CD14-positive monocyte (primary cell): ENCODE data around the gene AKIRIN1. TPM values are rescaled to one million over a fixed set of nuclear protein-coding genes. Genes with fewer than 3 reads are reported as not detected.
"Not testable (repeated sequence)": the region's sequence is repeated elsewhere in the genome, so short reads cannot be mapped to it uniquely, and the experiment has no call there.

Experiments used
- DNase-seq, 3 donors: peaks; one replicate each; pipeline ENCODE4 v3.0.0-alpha.2; 2011 to 2022
- H2AFZ ChIP-seq: 2 replicates; pipeline ENCODE4 v1.6.0; 2012; ENCODE audit warnings: mild to moderate bottlenecking, low read depth, low read length, inconsistent platforms; ENCODE audit not compliant: insufficient read depth, poor library complexity, severe bottlenecking
- H3K27ac ChIP-seq, 2 donors: 1 replicate in 1 of 2; 2 replicates in 1 of 2; pipeline ENCODE4 v1.5.1; 2012 to 2013; ENCODE audit warnings: low read length in 2 of 2, control low read depth in 1 of 2, inconsistent platforms in 1 of 2, low read depth in 1 of 2, mild to moderate bottlenecking in 1 of 2
- H3K27me3 ChIP-seq, 2 donors: one replicate each; pipeline versions ENCODE4 v1.6.0 to v1.6.1; 2011 to 2013; ENCODE audit warnings: low read length in 2 of 2; ENCODE audit not compliant: control insufficient read depth in 2 of 2, insufficient read depth in 2 of 2
- H3K36me3 ChIP-seq, 2 donors: replicated peaks in 1 of 2; 1 replicate in 1 of 2; 2 replicates in 1 of 2; pipeline versions ENCODE4 v1.5.1 to v1.6.1; 2012 to 2013; ENCODE audit warnings: low read length in 2 of 2, control low read depth in 1 of 2, inconsistent platforms in 1 of 2, mild to moderate bottlenecking in 1 of 2; ENCODE audit not compliant: insufficient read depth in 2 of 2, control insufficient read depth in 1 of 2
- H3K4me1 ChIP-seq, 2 donors: 1 replicate in 1 of 2; 2 replicates in 1 of 2; pipeline versions ENCODE4 v1.5.1 to v1.6.1; 2012 to 2013; ENCODE audit warnings: low read length in 2 of 2, control low read depth in 1 of 2, inconsistent platforms in 1 of 2, mild to moderate bottlenecking in 1 of 2, moderate library complexity in 1 of 2; ENCODE audit not compliant: insufficient read depth in 2 of 2, control insufficient read depth in 1 of 2
- H3K4me2 ChIP-seq: replicated peaks from 2 replicates; pipeline ENCODE3; 2012; ENCODE audit warnings: low read length, moderate library complexity, mild to moderate bottlenecking; ENCODE audit not compliant: poor library complexity, severe bottlenecking; ENCODE audit errors: extremely low read depth
- H3K4me3 ChIP-seq, 3 experiments: fragments of 200-600 bp in 1 of 3; sonication (generic) in 1 of 3; replicated peaks in 1 of 3; 1 replicate in 2 of 3; 2 replicates in 1 of 3; pipeline ENCODE4 v1.5.1; 2011 to 2013; ENCODE audit warnings: low read length in 3 of 3, mild to moderate bottlenecking in 3 of 3, control low read depth in 2 of 3, low read depth in 2 of 3, inconsistent platforms in 1 of 3, moderate library complexity in 1 of 3
- H3K79me2 ChIP-seq: 2 replicates; pipeline ENCODE4 v1.6.0; 2012; ENCODE audit warnings: mild to moderate bottlenecking, control low read depth, inconsistent platforms, low read length, moderate library complexity; ENCODE audit not compliant: insufficient read depth
- H3K9ac ChIP-seq: 2 replicates; pipeline ENCODE4 v1.6.0; 2017; ENCODE audit warnings: low read length, mild to moderate bottlenecking; ENCODE audit not compliant: insufficient read depth, poor library complexity, severe bottlenecking
- H3K9me3 ChIP-seq, 2 donors: replicated peaks in 1 of 2; 1 replicate in 1 of 2; 2 replicates in 1 of 2; pipeline versions ENCODE4 v1.5.1 to v1.6.1; 2012 to 2013; ENCODE audit warnings: low read length in 2 of 2, control low read depth in 1 of 2; ENCODE audit not compliant: control insufficient read depth in 1 of 2, insufficient read depth in 1 of 2
- H4K20me1 ChIP-seq: 2 replicates; pipeline ENCODE4 v1.6.0; 2012; ENCODE audit warnings: mild to moderate bottlenecking, low read length, control low read depth, moderate library complexity; ENCODE audit not compliant: insufficient read depth
- H3K27ac Mint-ChIP-seq, 7 donors: one replicate each; pipeline ENCODE4 v1.8.0; 2020; ENCODE audit warnings: mild to moderate bottlenecking in 7 of 7, mixed read lengths in 7 of 7, moderate library complexity in 6 of 7, inconsistent platforms in 2 of 7
- H3K27me3 Mint-ChIP-seq, 3 donors: one replicate each; pipeline ENCODE4 v1.8.0; 2021 to 2022; ENCODE audit warnings: low read depth in 3 of 3, mild to moderate bottlenecking in 3 of 3, mixed read lengths in 3 of 3, moderate library complexity in 3 of 3, inconsistent platforms in 1 of 3
- H3K36me3 Mint-ChIP-seq, 2 donors: one replicate each; pipeline ENCODE4 v1.8.0; 2020; ENCODE audit warnings: mixed read lengths in 2 of 2, inconsistent platforms in 1 of 2, mild to moderate bottlenecking in 1 of 2
- H3K4me1 Mint-ChIP-seq: one replicate; pipeline ENCODE4 v1.8.0; 2020; ENCODE audit warnings: mild to moderate bottlenecking, mixed read lengths
- H3K4me3 Mint-ChIP-seq, 2 donors: one replicate each; pipeline ENCODE4 v1.8.0; 2020; ENCODE audit warnings: mild to moderate bottlenecking in 2 of 2, mixed read lengths in 2 of 2, moderate library complexity in 1 of 2
- H3K9me3 Mint-ChIP-seq, 7 donors: one replicate each; pipeline ENCODE4 v1.8.0; 2020 to 2022; ENCODE audit warnings: mixed read lengths in 7 of 7, mild to moderate bottlenecking in 6 of 7, moderate library complexity in 6 of 7, inconsistent platforms in 2 of 7
- CTCF ChIP-seq: fragments of 200-600 bp; IDR thresholded peaks from one replicate; pipeline ENCODE4 v1.8.0; 2022; ENCODE audit warnings: antibody characterized with exemption, mild to moderate bottlenecking
- WGBS: methylation state at CpG from one replicate; pipeline ENCODE4 v1.1.5; 2013; ENCODE audit warnings: missing lambda C conversion rate; ENCODE audit not compliant: insufficient coverage; 5-methylcytosine and 5-hydroxymethylcytosine counted together
- intact Hi-C, 2 donors: fragments of 100-400 bp; cut with micrococcal nuclease; formaldehyde crosslinking; loops; one replicate each; pipeline versions ENCODE4 v1.15.0 to v1.15.1; 2023
- polyA plus RNA-seq, 3 donors: library from polyadenylated mRNA; depleted of rRNA in 1 of 3; unstranded in 2 of 3; stranded (reverse) in 1 of 3; fragments of 300-500 nt in 2 of 3; fragments of >200 nt in 1 of 3; fragmentation: Illumina TruSeq in 2 of 3; gene quantifications; 1 replicate in 2 of 3; 2 replicates in 1 of 3; pipeline ENCODE4 v1.2.3, GENCODE V29; 2012 to 2021

AKIRIN1 gene
- polyA plus RNA-seq, 3 donors = 41.8 to 61.0 (median 60.8) TPM

GRCh38 chr1:38979380-38979779 is 11.7 kb upstream of the AKIRIN1 start:
- H3K27me3 ChIP-seq, H3K27ac ChIP-seq, intact Hi-C loops, H3K36me3 Mint-ChIP-seq, H3K4me2 ChIP-seq, H2AFZ ChIP-seq, DNase-seq, H3K4me1 Mint-ChIP-seq, H3K27me3 Mint-ChIP-seq, H3K9ac ChIP-seq, H3K4me1 ChIP-seq, H3K79me2 ChIP-seq, H4K20me1 ChIP-seq, H3K4me3 ChIP-seq, H3K4me3 Mint-ChIP-seq, H3K36me3 ChIP-seq, H3K27ac Mint-ChIP-seq: not testable (repeated sequence)
- WGBS = no CpG with 5 or more reads among the region's 1 CpG
- H3K9me3 Mint-ChIP-seq = peaks cover 3 to 30% (median 23%) of the 10 kb centered on the region in 7 donors
- peaks cover 9 to 13% of the 10 kb centered on the region in 2 donors for H3K9me3 ChIP-seq

GRCh38 chr1:38989979-38990378 is 1.1 kb upstream of the AKIRIN1 start:
- peak overlapping the region in 1 of 2 donors; percentile 74 for H3K4me3 Mint-ChIP-seq
- Histone ChIP-seq H3K36me3 (peaks cover 0 to 2% of the 10 kb centered on the region in 2 donors), H3K9ac (no peak overlapping the region), H3K4me1 (peaks cover 17 to 22% of the 10 kb centered on the region in 2 donors), H3K4me3 (no peak overlapping the region), H3K9me3 (no peaks in the 10 kb centered on the region), H4K20me1 (peaks cover 31% of the 10 kb centered on the region), H3K4me2 (peak overlapping the region; percentile 85), H3K27me3 (no peaks in the 10 kb centered on the region), H3K27ac (no peak overlapping the region), H3K79me2 (peaks cover 39% of the 10 kb centered on the region), H2AFZ (peak overlapping the region; percentile 90)
- DNase-seq = no peak
- 43% methylated on average over 1 of the region's 2 CpGs for WGBS
- H3K27ac Mint-ChIP-seq = peak overlapping the region in 5 of 7 donors; percentile 71 to 90 (median 81)
- peaks cover 22% of the 10 kb centered on the region for H3K4me1 Mint-ChIP-seq
- intact Hi-C loops = loop anchor here in 1 of 2 donors (2.0 kb wide), 1 partner anchor 131 kb away; the partner anchor contains the start of gene RRAGC
- no peak for TF ChIP-seq CTCF
- no peaks in the 10 kb centered on the region for H3K9me3 Mint-ChIP-seq
- peaks cover 7 to 17% of the 10 kb centered on the region in 2 donors for H3K36me3 Mint-ChIP-seq
- H3K27me3 Mint-ChIP-seq = peaks cover 0 to 3% (median 0%) of the 10 kb centered on the region in 3 donors
